ENCODE data around the gene TEAD2.

TEAD2 gene

GRCh38 chr19:49348305-49349189 lies 13.7 kb downstream of the TEAD2 start:
- DNase-seq (ENCODE audit: low read depth, low spot score) = no peak

DNA sequence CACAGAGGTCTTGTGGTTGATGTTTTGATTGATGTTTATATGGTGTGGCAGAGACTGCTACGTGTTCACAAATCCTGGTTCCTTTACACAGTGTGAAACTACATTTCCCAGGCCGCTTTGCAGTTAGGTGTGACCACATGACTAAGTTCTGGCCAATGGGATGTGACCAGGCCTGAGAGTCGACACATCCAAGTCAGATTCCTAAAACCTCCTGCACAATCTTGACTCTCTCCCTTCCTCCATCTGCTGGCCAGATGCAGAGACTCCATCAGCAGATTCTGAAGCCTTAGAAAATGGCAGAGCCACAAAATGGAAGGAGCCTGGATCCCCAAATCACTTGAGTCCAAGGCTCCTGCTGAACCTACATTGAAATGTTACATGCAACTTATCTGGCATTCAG lies 14.4 kb downstream of the TEAD2 start:
- DNase-seq (ENCODE audit: low read depth, low spot score) = no peak

DNA sequence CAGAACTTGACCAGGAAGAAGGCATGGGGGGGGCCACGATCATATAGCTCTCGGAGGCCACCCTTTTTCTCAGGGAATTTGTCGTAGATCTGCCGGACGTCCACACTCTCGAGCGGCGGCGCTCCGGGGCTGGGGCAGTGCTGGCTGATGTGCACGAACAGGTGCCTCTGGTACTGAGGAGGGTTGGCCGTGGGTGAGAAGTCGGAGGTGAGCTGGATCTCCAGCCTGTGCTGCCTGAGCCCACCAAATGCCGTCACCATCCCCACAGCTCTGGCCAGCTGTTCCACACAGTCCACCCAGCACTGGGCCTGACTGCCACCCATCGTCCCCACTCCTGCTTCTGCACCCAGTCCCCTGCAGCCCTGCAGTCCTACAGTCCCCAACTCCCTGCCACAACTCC lies 15.0 kb downstream of the TEAD2 start:
- DNase-seq (ENCODE audit: low read depth, low spot score) = no peak

DNA sequence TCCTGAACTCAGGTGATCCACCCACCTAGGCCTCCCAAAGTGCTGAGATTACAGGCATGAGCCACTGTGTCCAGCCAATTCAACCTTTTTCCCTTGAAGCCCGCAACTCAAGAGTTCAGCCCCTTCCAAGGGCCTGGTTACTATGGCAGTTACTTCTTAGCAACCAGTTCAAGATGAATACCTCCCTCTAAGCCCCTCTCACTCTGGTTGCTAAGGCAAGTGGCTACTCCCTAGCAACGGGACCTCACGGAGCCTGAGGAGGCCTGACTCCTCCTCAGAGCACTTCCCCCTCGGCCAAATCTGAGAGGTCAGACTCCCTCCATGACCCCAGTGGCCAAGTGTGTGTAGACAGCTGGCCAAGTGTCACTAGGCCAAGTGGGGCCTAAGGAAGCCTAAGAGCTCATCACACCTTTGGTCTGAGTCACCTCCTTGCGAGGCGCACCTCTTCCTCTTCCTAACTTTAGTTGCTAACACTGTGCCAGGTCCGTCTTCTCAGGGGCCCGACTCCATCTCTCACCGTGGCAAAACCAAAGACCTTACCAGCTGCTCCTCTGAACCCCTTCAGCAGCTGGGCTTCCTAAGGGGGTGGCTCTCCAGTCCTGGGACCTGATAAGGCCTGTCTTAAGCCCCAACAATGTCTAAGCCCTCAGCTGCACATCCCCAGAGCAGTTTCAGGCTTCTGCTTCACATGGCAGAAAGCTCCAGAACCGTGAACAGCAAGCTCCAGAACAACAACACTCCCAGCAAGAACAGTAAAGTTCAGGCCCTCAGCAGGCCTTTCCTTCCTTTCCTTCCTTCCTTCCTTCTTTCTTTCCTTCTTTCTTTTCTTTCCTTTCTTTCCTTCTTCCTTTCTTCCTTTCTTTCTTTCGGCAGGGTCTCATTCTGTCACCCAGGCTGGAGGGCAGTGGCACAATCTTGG lies 17.5 kb downstream of the TEAD2 start:
- no peak for DNase-seq (ENCODE audit: low read depth, low spot score)

DNA sequence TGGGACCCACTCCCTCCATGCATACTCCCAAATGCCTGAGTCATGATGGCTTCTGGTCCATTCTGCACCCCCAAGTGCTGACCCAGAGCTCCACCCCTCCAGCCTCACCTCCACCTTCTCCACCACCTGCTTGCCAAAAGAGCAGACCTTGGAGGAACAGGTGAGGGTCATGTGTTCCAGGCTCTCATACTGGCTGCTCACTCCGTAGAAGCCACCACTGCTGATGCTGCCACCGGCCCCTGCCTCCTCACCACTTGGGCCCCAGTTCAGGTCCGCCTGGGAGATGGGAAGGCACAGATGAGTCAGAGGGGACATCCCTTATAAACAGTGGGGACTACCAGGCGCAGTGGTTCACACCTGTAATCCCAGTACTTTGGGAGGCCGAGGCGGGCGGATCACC lies 19.1 kb downstream of the TEAD2 start:
- no peak for DNase-seq (ENCODE audit: low read depth, low spot score)

- DNase-seq (ENCODE audit: low read depth, low spot score) = no peak
Measured at GRCh38 chr19:49342291-49342721, 19.9 kb downstream of the TEAD2 start.

- no peak for DNase-seq (ENCODE audit: low read depth, low spot score)
Measured at GRCh38 chr19:49340865-49341718, 21.1 kb downstream of the TEAD2 start.

- no peak for DNase-seq (ENCODE audit: low read depth, low spot score)
Measured at GRCh38 chr19:49340069-49340864, 21.9 kb downstream of the TEAD2 start.

DNA sequence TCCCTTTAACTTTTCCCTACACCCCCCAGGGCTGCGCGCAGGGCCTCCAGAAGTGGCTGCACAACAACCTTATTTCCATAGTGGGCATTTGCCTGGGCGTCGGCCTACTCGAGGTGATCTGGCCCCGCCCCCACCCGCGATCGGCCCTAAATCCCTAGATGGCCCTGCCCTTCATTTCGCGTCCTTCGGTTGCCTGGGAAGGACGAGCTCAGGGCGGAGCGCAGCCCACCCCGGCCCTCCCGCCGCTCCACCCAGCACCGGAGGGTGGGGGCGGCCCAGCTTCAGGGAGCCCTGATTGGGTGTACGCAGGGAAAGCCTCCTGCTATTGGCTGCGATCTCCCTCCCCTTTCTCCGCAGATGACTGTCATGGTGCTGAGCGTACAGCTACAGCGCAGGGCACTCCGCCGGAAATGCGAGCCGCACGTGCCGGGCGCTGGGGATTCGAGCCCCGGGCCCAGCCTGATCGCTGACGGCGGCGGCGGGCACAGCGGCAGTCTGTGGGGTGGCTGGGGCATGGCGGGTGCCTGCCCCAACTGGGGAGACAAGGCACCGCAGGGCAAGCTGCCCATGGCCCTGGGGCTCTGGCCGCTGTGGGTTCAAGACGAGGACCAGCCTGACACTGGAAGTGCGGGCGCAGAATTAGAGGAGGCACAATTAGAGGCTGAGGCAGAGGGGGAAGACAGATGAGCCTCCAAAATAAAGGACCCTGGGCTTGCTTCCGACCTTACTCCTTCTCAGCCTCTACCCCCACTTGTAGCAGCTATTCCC lies 22.7 kb downstream of the TEAD2 start:
- DNase-seq (ENCODE audit: low read depth, low spot score) = no peak

DNA sequence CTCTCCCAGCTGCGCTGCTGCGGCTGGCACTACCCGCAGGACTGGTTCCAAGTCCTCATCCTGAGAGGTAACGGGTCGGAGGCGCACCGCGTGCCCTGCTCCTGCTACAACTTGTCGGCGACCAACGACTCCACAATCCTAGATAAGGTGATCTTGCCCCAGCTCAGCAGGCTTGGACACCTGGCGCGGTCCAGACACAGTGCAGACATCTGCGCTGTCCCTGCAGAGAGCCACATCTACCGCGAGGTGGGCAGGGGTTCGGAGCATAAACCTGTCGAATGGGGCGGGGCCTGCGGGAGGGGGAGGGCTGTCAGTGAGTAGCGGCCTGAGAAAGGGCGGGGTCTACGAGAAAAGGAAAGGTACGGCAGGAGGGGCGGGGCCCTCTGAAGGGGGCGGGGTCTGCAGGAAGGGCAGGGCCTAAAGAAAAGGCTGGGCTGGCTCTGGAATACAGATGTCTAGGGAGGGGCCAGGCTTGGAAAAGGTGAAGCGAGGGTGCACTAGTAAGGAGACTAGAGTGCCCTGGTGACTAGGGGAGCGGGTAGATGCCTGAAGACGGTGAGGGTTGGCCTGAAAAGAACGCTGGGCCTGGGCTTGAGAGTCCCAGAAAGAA lies 23.4 kb downstream of the TEAD2 start:
- no peak for DNase-seq (ENCODE audit: low read depth, low spot score)

DNA sequence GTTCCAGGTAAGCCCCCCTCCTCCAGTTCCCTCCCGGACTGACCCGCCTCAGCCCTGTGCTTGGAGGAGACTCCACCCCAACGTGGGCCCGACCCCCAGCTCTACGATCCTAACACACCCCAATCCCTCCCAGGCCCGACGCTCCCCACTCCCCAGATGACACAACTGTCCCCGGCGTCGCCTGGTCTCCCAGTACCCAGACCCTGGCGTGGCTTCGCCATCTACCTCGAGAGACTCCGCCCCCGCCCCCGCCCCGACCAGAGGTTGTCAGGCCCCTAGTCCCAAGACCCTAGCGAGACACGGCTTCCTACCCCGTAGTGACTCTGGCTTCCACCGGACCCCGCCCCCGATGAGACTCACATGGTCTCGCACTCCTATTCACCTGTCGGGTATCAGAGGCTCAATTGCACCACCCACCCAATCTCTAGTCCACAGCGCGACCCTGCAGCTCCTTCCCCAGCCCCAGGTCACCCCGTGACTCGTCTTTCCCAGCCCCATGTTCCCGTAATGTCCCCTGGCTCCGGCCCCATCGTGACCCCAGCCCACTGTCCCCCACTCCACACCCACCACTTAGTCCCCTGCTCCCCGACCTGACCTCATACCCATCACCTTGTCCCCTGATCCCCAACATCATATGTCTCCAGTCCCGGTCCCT lies 24.1 kb downstream of the TEAD2 start:
- DNase-seq (ENCODE audit: low read depth, low spot score) = no peak

- no peak for DNase-seq (ENCODE audit: low read depth, low spot score)
Measured at GRCh38 chr19:49337267-49338022, 24.8 kb downstream of the TEAD2 start.

DNA sequence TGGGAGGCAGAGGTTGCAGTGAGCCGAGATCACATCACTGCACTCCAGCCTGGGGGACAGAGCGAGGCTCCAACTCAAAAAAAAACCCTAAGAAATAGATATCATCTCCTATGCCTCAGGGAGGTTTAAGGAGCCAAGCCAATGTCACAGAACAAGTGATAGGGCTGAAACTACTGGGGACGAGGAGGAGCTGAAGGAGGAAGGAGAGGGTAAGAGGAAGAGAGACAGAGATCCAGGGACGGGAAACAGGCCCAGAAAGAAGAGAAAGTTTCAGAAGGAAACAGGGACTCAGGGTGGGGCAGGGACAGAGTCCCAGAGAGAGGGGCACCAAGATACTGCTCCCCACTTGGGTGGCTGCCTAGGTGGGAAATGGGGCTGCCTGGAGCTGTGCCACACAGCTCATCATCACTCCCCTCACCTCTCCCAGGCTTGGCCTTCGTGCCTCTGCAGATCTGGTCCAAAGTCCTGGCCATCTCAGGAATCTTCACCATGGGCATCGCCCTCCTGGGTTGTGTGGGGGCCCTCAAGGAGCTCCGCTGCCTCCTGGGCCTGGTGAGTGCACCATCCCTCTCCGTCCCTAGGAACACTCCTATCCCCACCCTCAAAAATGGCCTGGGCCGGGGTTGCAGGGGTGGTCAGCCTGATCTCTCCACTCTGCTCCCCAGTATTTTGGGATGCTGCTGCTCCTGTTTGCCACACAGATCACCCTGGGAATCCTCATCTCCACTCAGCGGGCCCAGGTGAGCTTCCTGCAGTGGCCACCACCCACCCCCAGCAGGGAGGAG lies 25.5 kb downstream of the TEAD2 start:
- no peak for DNase-seq (ENCODE audit: low read depth, low spot score)

DNA sequence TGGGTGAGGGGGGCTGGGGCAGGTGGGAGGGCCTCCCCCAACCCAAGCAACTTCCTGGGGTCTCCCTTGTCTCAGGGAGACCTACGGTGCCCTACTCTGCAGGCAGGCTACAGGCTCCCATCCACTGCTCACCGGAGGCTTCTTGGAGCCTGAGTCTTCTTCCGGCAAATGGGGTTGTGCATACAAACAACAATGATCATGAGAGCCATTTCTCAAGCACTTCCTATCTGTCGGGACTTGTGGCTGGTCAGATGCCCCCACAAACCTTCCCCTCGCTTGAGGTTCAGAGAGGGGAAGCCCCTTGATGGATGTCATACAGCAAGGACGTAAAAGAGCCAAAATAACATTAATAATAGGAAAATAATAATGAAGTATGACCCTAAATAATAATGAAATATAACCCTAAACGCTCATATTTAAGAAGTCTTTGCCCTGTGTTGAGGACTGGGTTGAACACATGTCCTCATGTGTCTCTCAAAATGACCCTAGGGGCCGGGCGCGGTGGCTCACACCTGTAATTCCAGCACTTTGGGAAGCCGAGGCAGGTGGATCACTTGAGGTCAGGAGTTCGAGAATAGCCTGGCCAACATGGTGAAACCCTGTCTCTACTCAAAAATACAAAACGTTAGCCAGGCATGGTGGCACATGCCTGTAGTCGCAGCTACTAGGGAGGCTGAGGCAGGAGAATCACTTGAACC lies 26.3 kb downstream of the TEAD2 start:
- DNase-seq (ENCODE audit: low read depth, low spot score) = no peak

GRCh38 chr19:49335071-49335783 lies 27.0 kb downstream of the TEAD2 start, which contains the start of gene CD37:
CD37 (plus strand) TSS chr19:49335406; CDS start chr19:49335541, 135 bp downstream.
- DNase-seq (ENCODE audit: low read depth, low spot score) = peak; percentile 15

GRCh38 chr19:49333811-49334288 lies 28.4 kb downstream of the TEAD2 start:
- peak; percentile 27 for DNase-seq (ENCODE audit: low read depth, low spot score)

Data from activated CD4-positive, CD25-positive, alpha-beta regulatory T cell treated with anti-CD3 and anti-CD28 coated beads, Interleukin-2, amount 50 U/mL, for 16 hours (primary cell).